Stimulated activated CD4-positive, alpha-beta T cell treated with anti-CD3 and anti-CD28 coated beads, Interleukin-12 subunit alpha, Interleukin-12 subunit beta, amount 100 ng/mL, for 24 hours (primary cell): ENCODE data around the gene PARD3.

ENCODE experiments used
- DNase-seq, 2 experiments: peaks; one replicate each; pipeline ENCODE4 v3.0.0-alpha.2; 2020; ENCODE audit warnings: low read depth in 2 of 2

The PARD3 gene

DNA sequence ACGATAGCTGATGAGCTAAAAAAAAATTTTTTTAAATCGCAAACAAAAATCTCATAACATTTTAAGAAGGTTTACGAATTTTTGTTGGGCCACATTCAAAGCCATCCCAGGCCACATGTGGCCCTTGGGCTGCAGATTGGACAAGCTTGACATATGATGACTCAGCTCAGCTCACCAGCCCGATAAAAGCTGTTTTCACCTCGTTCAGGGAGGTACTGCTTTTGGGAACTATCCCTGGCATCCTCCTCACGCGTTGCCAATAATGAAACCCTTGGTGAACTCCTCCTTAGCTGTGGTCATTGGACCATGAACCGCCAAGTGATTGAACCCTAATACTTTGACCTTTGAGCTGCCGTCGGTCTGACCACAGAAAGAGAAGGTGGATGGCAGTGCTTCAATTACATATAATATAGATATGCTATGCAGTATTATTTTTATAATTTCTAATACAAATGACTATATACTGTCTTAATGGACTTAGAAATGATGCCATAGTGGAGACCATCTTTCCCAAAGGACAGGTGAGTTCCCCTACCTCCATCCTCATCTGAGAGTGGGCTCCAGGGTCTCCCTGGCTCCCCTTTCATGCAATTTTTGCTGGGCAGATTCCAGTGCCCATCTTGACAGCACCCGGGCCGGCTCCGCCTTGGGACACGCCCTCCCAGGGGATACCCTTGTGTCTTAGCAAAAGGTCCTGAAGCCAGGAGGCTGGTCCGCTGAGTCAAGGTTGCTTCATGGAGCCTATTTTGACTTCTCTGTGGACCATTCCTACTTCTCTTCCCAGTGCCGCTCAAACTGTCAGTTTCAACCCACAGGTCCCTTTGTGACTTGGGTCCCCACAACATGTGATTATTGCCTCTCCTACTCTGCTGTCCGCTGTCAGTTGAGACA, 707.2 kb downstream of the PARD3 start:
- DNase-seq: no peak

DNA sequence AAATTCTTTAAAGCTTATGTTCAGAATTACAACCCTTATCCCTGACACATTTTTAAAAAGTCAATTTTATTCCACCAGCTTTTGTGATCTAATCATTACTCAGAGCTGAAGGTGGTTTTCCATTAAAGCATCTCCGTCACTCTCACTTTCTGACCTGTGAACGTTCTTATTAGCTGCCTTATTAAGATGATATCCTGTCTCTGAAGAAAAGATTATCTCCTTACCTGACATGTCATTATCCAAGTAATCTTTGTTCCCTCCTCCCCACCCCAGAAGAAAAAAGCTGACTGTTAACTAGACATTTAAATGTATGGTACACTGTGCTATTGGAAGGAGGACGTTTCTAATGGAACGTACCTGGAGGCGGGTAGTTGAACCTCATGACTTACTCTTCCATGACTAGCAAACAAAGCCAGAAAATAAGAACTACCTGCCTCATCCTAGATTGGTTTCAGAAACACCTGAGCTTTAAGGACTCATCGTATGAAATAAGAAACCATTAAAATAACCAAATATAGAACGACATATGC, 708.7 kb downstream of the PARD3 start:
- no peak for DNase-seq

DNA sequence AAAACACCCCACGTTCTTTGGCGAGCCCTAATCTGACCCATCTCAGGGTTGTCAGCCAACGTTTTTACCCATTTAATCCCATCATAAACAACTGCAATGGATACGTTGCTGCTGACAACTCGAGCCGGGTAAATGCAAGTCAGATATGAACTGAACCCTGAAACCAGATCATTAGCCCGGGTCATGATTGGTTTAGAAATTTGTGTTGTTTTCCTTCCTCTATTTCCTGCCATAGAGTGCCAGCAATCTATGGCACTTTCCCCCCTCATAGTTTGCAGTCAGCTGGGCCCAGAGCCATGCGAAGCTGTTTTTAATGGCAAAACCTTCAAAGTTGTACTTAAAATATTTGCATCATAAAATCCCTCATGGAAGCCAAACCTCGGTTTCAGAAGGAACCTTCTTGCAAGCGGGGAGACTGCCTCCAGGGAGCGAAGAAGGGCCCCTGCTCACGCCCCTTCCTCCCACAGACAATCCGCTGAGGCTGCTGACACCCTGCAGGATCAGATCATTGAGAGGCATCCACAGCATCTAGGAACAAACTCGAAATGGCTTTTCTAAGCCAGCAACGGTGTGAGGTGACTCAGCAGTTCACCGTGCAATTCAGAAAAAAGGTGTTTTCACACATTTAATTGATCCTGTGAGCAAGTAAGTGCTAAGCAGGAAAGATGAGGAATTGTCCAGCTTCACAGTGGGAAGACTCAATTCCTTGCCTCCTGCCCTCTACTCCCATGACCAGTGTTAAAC, 710.1 kb downstream of the PARD3 start:
- no peak for DNase-seq

DNA sequence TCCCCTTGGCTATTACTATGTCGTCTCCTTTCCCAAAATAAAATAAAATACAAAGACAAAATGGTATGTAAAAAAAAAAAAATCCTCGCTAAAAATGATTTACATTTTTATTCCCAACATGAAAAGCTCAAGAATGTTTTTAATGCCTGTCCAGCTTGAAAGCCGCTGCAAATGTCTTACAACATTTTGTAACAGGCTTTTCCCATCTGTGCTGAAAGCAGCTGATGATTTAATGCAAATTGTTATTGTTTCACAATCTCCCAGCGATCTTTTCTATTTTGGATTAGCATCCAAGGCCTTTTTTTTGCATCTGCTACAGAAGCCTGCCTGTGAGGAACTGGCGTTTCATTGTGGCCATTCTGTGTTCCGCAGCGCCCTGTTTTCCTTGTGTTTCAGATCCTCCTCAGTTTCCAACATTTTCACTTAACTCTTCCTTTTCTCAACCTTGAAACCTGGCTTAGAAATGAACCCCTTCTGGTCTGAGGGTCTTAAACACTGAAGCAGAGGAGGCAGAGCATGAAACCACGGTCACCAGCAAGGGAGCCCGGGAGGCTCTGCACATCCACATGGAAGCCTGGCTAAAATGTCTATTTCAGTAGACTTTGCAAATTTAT, 712.1 kb downstream of the PARD3 start:
- no peak for DNase-seq

DNA sequence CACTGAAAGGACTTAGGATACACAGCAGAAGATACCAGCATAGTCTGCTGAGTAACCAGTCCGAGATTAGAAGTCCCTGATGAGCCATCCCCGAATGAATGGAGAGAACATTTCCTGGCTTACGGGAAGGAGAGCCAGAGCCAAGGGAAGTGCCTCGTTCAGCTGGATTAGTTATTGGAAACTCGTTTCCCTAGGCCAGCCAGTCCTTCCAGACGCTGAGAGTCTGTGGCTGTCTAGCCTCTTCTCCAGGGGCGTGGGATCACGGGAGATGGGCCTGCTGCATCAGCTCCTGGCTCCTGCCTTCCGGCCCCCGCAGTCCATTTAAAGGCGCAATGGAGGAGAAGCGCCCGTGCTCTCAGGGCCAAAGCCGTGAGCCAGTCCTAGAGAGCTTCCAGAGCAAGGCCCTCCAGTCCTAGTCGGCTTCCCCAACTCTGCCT, 712.8 kb downstream of the PARD3 start:
- DNase-seq: no peak

DNA sequence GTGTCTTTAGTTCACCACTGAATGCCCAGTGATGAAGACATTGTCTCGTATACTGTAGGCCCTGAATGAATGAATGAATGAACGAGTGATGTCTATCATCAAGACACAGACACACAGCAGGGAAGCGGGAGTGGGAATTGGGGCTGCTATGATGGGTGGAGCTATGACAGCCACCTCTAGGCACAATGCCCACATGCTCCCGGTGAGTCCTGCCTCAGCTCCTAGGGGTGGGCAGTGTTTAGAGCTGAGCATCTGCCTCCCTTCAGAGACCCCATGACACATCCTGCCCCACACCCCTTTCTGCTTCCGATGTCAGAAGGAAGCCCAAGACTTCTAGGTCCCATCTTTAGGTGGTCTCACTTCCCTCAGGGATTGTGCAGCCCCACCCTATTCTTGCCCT, 714.1 kb downstream of the PARD3 start:
- no peak for DNase-seq

DNA sequence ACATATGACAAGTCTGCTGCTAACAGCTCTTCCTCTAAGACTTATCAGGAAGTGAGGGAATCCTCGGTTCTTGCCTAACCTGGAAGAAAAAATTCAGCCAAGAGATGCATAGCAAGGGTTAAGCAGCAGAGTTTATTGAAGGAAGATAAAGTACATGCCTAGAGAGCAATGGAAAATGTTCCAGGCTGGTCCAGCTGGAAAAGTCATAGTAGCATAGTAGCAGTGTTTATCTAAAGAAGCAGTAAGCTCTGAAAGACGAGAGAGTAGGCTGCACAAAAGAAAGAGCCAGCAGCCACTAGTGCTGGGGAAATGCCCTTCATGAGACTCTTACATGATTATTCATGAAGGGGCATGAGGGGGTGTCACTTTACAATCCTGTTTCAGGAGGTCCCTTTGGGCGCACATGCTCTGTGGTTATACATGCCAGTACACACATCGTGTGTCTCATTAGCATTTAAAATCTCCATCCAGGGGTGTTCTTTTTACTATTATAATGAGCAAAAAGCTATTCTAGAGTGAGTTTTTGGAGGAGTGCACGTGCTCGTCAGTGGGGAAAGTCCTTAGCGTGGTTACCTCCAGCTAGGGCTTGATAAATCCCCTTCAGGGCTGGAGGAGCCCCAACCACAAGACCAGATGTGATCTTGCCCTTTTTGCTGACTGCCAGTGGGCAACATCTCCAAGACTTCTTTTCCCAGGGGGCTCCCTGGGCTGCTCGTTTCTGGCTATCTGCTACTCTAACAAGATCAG, 716.1 kb downstream of the PARD3 start:
- no peak for DNase-seq

DNA sequence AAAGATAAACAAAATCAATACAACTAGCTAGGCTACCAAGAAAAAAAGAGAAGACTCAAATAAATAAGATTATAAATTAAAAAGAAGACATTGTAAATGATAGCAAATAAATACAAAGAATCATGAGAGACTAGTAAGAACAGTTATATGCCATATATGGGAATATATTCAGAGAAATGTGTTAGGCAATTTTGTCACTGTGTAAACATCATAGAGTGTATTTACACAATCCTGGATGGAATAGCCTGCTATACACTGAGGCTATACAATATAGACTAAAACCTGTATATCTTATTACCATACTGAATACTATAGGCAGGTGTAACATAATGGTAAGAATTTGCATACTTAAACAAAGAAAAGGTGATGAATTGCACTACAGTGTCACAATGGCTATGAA, 717.4 kb downstream of the PARD3 start:
- no peak for DNase-seq

DNA sequence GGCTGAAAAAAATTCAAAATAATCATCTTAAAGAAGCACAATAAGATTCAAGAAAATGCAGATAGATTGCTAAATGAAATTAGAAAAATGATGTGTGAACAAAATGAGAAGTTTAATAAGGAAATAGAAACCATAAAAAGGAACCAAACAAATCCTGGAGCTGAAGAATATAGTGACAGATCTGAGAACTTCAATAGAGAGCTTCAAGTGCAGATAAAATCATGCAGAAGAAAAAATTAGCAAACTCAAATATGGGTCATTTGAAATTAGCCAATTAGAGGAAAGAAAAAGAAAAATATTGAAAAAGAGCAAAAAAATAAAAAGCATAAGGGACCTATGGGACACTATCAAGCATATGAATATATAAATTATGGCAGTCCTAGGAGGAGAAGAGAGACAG, 720.1 kb downstream of the PARD3 start:
- no peak for DNase-seq

DNA sequence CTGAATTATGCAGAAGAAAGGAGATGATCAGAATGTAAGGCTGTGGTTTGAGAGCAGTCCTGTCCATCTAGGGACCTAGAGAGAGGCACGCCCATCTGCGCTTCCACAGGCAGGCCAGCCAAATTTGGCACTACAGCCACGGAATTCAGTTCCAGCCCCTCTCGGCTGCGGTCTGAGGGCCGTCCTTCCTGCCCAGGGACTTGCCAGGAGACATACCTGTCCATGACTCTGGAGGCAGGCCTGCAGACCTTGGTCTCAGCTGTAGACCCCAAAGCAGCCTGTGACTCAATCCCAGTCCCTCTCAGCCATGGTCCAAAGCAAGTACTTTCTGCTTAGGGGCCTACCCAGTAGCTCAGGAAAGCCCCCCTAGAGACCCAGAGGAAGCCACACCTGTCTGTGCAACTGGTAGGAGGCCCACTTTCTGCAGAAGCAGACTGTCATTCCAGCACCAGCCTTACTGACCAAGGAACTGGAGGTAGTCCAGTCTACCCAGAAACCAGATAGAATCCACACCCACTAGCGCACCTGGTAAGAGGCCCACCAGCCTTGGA, 720.9 kb downstream of the PARD3 start:
- DNase-seq: no peak

DNA sequence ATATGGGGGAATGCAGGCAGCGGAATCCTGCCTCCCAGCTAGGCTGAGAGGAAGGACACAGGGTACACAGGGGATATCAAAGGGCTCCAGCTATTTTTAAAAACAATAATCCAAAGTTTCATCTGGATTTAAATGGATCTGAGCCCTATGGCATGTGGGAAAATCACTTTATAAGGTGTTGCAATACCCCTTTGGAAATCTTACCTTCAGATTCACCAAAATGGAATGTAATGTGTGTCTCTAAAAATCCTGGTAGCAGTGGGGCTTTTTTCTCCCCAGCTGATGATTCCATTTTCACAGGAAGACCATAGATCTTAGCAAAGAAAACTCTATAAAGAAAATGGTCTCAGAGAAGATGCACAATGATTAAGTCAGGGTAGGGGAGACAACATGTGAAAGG, 722.2 kb downstream of the PARD3 start:
- DNase-seq: no peak

DNA sequence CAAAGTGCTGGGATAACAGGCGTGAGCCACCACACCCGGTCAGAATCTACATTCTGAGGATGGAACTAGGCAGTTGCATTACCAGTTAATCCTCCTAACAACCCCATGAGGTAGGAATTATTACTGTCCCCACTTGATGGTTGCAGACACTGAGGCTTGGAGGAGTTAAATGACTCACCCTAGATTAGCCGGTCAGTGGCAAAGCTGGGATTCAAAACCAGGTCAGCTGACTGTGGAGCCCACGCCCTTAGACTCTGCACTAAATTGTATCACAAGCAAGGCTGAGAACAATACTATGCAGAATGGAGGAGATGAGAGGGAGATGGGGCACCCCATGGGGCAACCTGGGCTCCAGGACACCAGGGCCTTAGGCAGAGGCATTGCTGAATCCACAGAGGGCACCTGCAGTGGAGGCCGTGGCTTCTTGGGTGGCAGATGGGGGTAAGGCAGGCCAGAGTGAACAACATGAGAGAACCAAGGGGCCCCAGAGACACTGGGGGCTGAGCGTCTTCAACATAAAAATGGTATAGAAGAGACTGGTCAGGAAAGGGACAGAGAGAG, 723.4 kb downstream of the PARD3 start:
- no peak for DNase-seq

DNA sequence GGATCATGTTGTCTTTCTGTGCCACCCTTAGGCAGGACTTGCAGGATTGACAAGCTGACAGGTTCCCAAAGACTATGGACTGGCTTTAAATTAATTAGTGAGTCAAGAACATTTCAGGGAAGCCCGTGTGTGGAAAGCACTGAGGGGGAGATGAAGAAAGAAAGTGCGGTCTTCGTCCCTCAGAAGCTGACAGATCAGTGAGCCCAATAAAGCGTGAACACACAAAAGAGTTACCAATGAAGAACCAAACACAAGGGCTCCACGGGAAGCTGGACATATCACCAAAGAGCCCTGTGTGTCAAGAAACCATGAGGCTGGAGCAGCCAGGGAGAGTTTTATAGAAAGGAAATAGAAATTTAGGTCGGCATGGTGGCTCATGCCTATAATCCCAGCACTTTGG, 725.8 kb downstream of the PARD3 start:
- no peak for DNase-seq

DNA sequence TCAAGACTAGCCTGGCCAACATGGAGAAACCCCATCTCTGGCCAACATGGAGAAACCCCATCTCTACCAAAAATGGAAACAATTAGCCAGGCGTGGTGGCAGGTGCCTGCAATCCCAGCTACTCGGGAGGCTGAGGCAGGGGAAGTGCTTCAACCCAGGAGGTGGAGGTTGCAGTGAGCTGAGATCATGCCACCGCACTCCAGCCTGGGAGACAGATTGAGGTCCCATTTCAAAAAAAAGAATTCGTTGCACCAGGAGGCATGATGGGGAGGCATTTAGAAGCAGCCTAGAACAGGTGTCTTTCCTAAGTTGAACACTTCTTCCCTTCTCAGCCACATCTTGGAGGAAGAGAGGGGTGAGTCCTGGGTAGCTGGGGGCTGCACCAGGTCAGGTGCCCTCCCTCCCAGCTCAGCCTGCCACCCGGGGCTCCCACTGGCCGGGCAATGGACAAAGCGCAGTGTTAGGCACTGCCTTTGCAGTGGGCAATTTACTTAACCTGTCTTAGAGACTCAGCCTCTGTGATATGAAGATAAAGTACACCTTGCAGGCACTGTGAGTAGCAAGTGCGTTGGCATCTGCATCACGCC, 726.8 kb downstream of the PARD3 start:
- no peak for DNase-seq

DNA sequence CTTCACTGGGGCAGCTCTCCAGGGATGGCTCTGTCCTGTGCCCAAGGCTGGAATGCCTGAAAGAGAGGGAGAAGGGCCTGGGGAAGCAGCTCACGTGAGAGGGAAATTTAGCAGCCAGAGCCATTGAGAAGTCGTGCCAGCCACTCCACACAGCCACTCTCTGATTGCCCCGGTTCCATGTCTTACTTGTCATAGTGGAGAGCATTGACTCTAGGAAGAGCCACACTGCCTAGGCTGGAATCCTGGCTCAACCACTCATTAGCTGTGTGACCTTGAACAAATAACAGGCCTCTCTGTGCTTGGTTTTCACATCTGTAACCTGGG, 728.0 kb downstream of the PARD3 start:
- no peak for DNase-seq

DNA sequence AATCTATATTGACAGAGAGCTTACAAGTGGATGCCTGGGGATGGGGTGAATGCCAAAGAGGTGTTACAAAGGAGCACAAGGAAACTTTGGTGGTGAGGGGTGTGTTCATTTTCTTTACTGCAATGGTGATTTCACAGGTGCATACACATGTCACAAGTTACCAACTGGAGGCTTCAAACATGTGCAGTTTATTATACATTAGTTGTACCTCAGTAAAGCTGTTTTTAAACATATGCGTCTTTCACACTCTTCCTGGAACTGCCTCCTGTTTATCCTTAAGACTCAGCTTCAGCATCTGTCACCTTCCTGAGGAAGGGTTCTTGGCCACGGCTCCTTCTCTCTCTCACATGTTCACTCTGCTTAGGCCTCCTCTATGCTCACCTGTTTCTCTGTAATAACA, 731.5 kb downstream of the PARD3 start:
- no peak for DNase-seq

DNA sequence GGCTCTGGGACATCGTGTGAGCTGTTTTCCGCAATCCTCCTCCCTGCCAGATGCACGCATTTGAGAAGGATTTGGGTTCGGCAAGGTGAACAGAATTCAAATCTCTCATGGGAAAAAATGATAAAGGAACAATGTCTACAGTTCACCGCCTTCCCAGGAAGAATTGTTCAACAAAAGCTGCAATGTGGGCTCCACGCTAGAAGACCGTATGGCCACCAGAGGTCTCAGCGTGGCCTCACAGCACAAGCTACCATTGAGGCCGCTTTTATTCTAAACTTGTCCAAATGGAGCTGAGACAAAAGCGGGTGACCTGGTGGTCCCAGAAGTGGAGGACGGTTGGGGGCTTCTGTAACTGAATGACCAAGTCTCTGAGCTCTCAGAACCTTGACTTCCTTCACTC, 733.1 kb downstream of the PARD3 start:
- DNase-seq: no peak

DNA sequence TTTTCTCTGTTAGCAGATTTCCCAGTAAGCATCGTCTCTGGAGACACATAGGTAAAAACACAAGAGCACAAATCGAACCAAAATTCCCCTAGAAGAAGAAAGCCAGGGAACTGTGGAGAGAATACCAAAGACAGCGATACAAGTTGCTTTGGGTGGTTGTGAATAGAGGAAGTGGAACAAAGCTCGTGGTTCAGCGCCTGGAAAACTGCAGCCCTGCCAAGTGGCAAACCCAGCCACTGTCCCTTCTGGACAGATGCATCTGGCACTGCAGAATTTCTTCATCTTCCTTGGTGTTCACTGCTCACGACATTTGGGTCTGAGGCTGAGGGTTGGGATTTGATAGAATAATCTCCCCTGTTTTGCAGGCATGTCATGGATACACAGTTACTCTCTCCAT, 733.8 kb downstream of the PARD3 start:
- DNase-seq: no peak

DNA sequence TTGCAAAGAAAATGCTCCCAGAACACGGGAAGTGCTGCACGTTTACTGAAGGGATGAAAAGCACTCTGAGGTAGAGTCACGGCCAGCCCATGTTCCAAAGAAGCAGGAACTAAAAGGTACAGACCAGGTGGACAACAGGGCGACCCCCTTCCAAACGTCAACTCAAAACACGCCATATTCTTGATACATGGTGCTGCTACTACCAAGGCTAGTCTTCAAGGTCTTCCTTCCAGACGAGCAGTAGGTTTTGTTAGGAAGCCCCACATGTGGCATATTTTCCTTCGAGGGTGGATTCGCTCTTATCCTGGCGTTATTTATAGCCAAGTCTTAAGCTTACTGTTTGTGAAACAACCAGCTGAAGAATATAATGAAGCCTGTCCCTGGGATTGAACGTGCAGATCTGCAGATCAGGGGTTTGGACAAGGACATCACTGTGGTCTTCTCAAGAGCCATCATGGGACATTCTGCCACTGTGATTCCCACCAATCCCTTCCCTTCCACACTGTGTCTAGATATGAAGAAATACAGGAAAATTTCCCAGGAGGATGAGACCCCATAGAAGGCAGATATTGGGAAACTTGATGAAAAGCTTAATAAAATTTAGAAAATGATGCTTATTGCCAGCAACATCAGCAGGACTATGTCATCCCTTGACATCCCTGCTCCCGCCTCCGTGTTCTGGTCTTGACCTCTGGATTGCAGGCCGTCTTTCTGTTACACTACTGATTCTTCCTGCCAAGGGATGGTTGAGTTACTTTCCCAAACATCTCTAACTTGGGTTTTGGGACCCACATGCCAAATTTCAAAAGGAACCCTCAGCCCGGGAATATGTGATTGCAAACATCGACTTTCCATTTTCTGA, 734.4 kb downstream of the PARD3 start:
- DNase-seq: no peak
